Measurements from ENCODE around the gene REPS2. TPM values are rescaled to one million over a fixed set of nuclear protein-coding genes. Genes with fewer than 3 reads are reported as not detected.

The REPS2 gene
- total RNA-seq, 4 donors from 2014 or later: 18.2 to 68.4 (median 20.2) TPM

- H3K27ac ChIP-seq: no peak overlapping the region
- no peaks in the 10 kb centered on the region for H3K4me1 ChIP-seq
- no peak for DNase-seq
- H3K27me3 ChIP-seq: no peaks in the 10 kb centered on the region
- H3K36me3 ChIP-seq: no peaks in the 10 kb centered on the region
- H3K9me3 ChIP-seq: no peaks in the 10 kb centered on the region
- intact Hi-C loops (cut with DNase I; ENCODE audit: low total_unique reads): no loop called here
- H3K4me3 ChIP-seq: no peak overlapping the region
- TF ChIP-seq POLR2A (IDR thresholded peaks at IDR 0.05) (no peak), CTCF (IDR thresholded peaks at IDR 0.05) (no peak)
These were observed 44.4 kb downstream of the REPS2 start for GRCh38 chrX:16990839-16991238.

- no peak for TF ChIP-seq CTCF (IDR thresholded peaks at IDR 0.05)
- no peak for TF ChIP-seq POLR2A (IDR thresholded peaks at IDR 0.05)
- Histone ChIP-seq H3K36me3 (no peaks in the 10 kb centered on the region), H3K4me1 (no peaks in the 10 kb centered on the region), H3K27me3 (no peaks in the 10 kb centered on the region), H3K27ac (no peak overlapping the region), H3K9me3 (no peaks in the 10 kb centered on the region), H3K4me3 (no peak overlapping the region)
- no peak for DNase-seq
- intact Hi-C loops (cut with DNase I; ENCODE audit: low total_unique reads): no loop called here
These were observed 46.0 kb downstream of the REPS2 start for GRCh38 chrX:16992445-16992844.

- Histone ChIP-seq H3K9me3 (no peaks in the 10 kb centered on the region), H3K27ac (no peak overlapping the region), H3K4me3 (no peak overlapping the region), H3K36me3 (no peaks in the 10 kb centered on the region), H3K4me1 (no peaks in the 10 kb centered on the region), H3K27me3 (no peaks in the 10 kb centered on the region)
- TF ChIP-seq POLR2A (IDR thresholded peaks at IDR 0.05) (no peak), CTCF (IDR thresholded peaks at IDR 0.05) (no peak)
- DNase-seq: no peak
- intact Hi-C loops (cut with DNase I; ENCODE audit: low total_unique reads): no loop called here
These were observed 46.5 kb downstream of the REPS2 start for GRCh38 chrX:16992951-16993350.

- intact Hi-C loops (cut with DNase I; ENCODE audit: low total_unique reads): no loop called here
- no peaks in the 10 kb centered on the region for H3K27me3 ChIP-seq
- H3K9me3 ChIP-seq: no peaks in the 10 kb centered on the region
- no peaks in the 10 kb centered on the region for H3K36me3 ChIP-seq
- H3K4me1 ChIP-seq: no peaks in the 10 kb centered on the region
- DNase-seq: no peak
- H3K27ac ChIP-seq: no peak overlapping the region
- no peak overlapping the region for H3K4me3 ChIP-seq
- TF ChIP-seq POLR2A (IDR thresholded peaks at IDR 0.05) (no peak), CTCF (IDR thresholded peaks at IDR 0.05) (no peak)
These were observed 47.4 kb downstream of the REPS2 start for GRCh38 chrX:16993791-16994318.

GRCh38 chrX:16994736-16995135, 48.3 kb downstream of the REPS2 start:
- no peaks in the 10 kb centered on the region for H3K4me1 ChIP-seq
- DNase-seq: no peak
- H3K36me3 ChIP-seq: no peaks in the 10 kb centered on the region
- no peak for TF ChIP-seq CTCF (IDR thresholded peaks at IDR 0.05)
- no peak for TF ChIP-seq POLR2A (IDR thresholded peaks at IDR 0.05)
- H3K27ac ChIP-seq: no peak overlapping the region
- intact Hi-C loops (cut with DNase I; ENCODE audit: low total_unique reads): no loop called here
- H3K27me3 ChIP-seq: no peaks in the 10 kb centered on the region
- H3K4me3 ChIP-seq: no peak overlapping the region
- no peaks in the 10 kb centered on the region for H3K9me3 ChIP-seq
